A673 (cell line): ENCODE data around the gene PRR5L. TPM values are rescaled to one million over a fixed set of nuclear protein-coding genes. Genes with fewer than 3 reads are reported as not detected.

Experiments used
- BruUV-seq: library from RNA; stranded (reverse); fragments of 400-500 nt; replicated peaks from 2 replicates; lab custom pipeline; 2021; lab: Mats Ljungman, UMichigan
- CTCF ChIA-PET: fragments of 300-600 bp; sonication (Branson Sonifier 250); formaldehyde crosslinking; loops from one replicate; lab custom pipeline; 2022; ENCODE audit warnings: antibody characterized with exemption; lab: Charles Lee
- POLR2A ChIA-PET: fragments of 300-600 bp; sonication (Branson Sonifier 250); formaldehyde crosslinking; loops from one replicate; lab custom pipeline; 2022; ENCODE audit warnings: antibody characterized with exemption; ENCODE audit not compliant: low non-redundant PET; lab: Charles Lee
- DNase-seq: peaks from one replicate; pipeline ENCODE4 v3.0.0-alpha.2; 2015; ENCODE audit warnings: low spot score
- H3K27ac ChIP-seq: fragments of 200-600 bp; sonication (generic); 2 replicates; pipeline ENCODE4 v1.5.1; 2016; ENCODE audit warnings: mixed run types, low read depth, mild to moderate bottlenecking, mixed read lengths, antibody characterized with exemption, low read length; ENCODE audit not compliant: poor library complexity, severe bottlenecking
- H3K27me3 ChIP-seq: fragments of 200-600 bp; sonication (generic); replicated peaks from 2 replicates; pipeline ENCODE4 v1.6.1; 2017; ENCODE audit warnings: mixed run types, low read depth, mild to moderate bottlenecking, mixed read lengths, antibody characterized with exemption, low read length; ENCODE audit not compliant: insufficient read depth, poor library complexity
- H3K36me3 ChIP-seq: fragments of 200-600 bp; sonication (generic); 2 replicates; pipeline ENCODE4 v1.6.1; 2016; ENCODE audit warnings: mixed run types, mild to moderate bottlenecking, mixed read lengths, antibody characterized with exemption, low read length; ENCODE audit not compliant: insufficient read depth, poor library complexity, severe bottlenecking
- H3K4me1 ChIP-seq: fragments of 200-600 bp; sonication (generic); 2 replicates; pipeline ENCODE4 v1.6.1; 2017; ENCODE audit warnings: mixed run types, mild to moderate bottlenecking, mixed read lengths, antibody characterized with exemption, low read length; ENCODE audit not compliant: insufficient read depth, poor library complexity, severe bottlenecking
- H3K4me3 ChIP-seq: fragments of 200-600 bp; sonication (generic); 2 replicates; pipeline ENCODE4 v1.5.1; 2016; ENCODE audit warnings: low read depth, mixed run types, mild to moderate bottlenecking, mixed read lengths, low read length; ENCODE audit not compliant: poor library complexity, severe bottlenecking
- H3K9me3 ChIP-seq: fragments of 200-600 bp; sonication (generic); 2 replicates; pipeline ENCODE4 v1.6.1; 2016; ENCODE audit warnings: mixed run types, low read depth, mild to moderate bottlenecking, mixed read lengths, antibody characterized with exemption, low read length; ENCODE audit not compliant: poor library complexity, severe bottlenecking
- EZH2 ChIP-seq: fragments of 200-600 bp; sonication (generic); IDR thresholded peaks from 2 replicates; pipeline ENCODE4 v1.6.1; 2017; ENCODE audit warnings: borderline replicate concordance, low read depth, mild to moderate bottlenecking, mixed read lengths, antibody characterized with exemption, low read length; ENCODE audit not compliant: poor library complexity, severe bottlenecking
- intact Hi-C: fragments of 100-400 bp; cut with micrococcal nuclease; formaldehyde crosslinking; loops from one replicate; pipeline ENCODE4 v1.10.0; 2022; ENCODE audit not compliant: unreplicated experiment
- total RNA-seq: library from RNA; stranded (reverse); gene quantifications from 2 replicates; pipeline ENCODE4 v1.2.3, GENCODE V29; 2021
- TF ChIP-seq, protein P1 (sequence below): fragments of 300-800, 200-600 bp; sonication (generic); conservative IDR thresholded peaks from 2 replicates; pipeline ENCODE4 v1.5.1; 2017; ENCODE audit warnings: low read depth, mild to moderate bottlenecking, antibody characterized with exemption, low read length, moderate library complexity, mixed read lengths

The PRR5L gene
- total RNA-seq, 1 experiment from 2014 or later: 102 TPM

DNA sequence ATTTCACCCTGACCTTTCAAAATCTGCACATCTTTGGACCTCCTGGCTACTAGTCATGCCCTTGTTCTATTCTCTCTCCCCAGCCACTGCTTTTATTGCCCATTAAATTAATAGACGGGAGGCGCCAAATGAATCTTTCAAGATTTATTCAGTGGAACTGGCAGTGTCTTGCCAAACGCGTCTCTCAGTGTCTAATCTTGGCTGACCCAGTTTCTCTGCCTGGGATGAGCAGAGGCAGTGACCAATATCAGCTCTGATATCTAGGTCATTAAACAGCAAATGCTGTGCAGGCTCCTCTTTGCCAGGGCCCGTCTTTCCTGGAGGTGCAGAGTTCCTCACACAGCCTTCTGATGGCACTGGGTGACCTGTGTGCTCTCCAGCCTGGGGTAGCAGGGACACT lies 140.0 kb downstream of the PRR5L start:
- DNase-seq: no peak
- peaks cover 34% of the 10 kb centered on the region for H3K36me3 ChIP-seq
- CTCF ChIA-PET: no interaction called here

DNA sequence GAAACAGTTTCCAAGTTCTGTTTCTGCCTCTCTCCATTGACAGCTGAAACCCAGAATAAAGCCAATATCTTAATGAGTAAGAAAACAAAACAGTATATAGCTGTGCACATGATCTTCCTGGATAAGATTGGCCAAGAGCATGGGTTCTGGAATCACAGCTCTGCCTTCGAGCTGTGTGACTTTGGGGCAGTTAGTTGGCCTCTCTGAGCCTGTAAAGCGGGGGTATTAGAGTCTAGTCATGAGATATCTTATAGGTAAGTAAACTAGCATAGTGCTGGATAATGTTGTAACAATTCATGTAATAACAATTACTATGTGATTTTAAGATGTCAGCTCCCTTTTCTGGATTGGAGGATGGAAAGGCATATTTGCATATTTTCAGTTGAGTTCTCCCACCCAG lies 140.5 kb downstream of the PRR5L start:
- Histone ChIP-seq H3K27me3 (no peaks in the 10 kb centered on the region), H3K36me3 (peaks cover 34% of the 10 kb centered on the region), H3K4me3 (no peak overlapping the region), H3K9me3 (no peaks in the 10 kb centered on the region), H3K4me1 (no peaks in the 10 kb centered on the region), H3K27ac (no peak overlapping the region)
- CTCF ChIA-PET: no interaction called here
- TF ChIP-seq, protein P1, sequence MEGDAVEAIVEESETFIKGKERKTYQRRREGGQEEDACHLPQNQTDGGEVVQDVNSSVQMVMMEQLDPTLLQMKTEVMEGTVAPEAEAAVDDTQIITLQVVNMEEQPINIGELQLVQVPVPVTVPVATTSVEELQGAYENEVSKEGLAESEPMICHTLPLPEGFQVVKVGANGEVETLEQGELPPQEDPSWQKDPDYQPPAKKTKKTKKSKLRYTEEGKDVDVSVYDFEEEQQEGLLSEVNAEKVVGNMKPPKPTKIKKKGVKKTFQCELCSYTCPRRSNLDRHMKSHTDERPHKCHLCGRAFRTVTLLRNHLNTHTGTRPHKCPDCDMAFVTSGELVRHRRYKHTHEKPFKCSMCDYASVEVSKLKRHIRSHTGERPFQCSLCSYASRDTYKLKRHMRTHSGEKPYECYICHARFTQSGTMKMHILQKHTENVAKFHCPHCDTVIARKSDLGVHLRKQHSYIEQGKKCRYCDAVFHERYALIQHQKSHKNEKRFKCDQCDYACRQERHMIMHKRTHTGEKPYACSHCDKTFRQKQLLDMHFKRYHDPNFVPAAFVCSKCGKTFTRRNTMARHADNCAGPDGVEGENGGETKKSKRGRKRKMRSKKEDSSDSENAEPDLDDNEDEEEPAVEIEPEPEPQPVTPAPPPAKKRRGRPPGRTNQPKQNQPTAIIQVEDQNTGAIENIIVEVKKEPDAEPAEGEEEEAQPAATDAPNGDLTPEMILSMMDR: no peak
- no peak for TF ChIP-seq EZH2
- POLR2A ChIA-PET: no interaction called here
- no TSS peak for BruUV-seq
- no peak for DNase-seq
- intact Hi-C loops: no loop called here

More for the DNA sequence above, 140.0 kb downstream of the PRR5L start:
- H3K27me3 ChIP-seq: no peaks in the 10 kb centered on the region
- H3K27ac ChIP-seq: no peak overlapping the region
- H3K9me3 ChIP-seq: no peaks in the 10 kb centered on the region
- H3K4me1 ChIP-seq: no peaks in the 10 kb centered on the region
- H3K4me3 ChIP-seq: no peak overlapping the region
- no TSS peak for BruUV-seq
- intact Hi-C loops: no loop called here
- POLR2A ChIA-PET: no interaction called here
- TF ChIP-seq, protein P1: no peak
- TF ChIP-seq EZH2: no peak

DNA sequence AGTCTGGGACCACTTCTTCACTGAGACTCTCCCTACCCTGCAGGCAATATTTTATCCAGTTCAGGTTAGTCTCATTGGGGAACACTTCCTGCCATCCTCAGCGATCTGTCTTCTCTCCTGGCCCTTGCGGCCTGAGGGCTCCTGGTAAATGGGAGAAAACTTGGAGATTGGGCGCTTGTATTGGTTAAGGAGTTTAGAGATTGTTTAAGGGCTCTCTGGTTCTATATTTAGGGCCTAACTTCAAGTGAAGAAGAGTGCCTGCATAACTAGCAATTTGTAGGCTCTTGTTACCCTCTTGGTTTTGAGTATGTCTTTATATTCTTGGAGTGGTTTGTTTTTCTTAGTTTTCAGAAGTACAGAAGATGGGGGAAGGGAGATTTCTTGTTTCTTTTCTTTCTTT lies 141.3 kb downstream of the PRR5L start:
- no peak for DNase-seq
- H3K9me3 ChIP-seq: no peaks in the 10 kb centered on the region
- no peak overlapping the region for H3K4me3 ChIP-seq
- peaks cover 28% of the 10 kb centered on the region for H3K36me3 ChIP-seq
- no peaks in the 10 kb centered on the region for H3K4me1 ChIP-seq
- ChIA-PET POLR2A (no interaction called here), CTCF (interaction anchor here (0.5 kb wide), 1 partner anchor 385 kb away, joined by 5 read pairs; no protein-coding TSS in a partner anchor)
- no peak overlapping the region for H3K27ac ChIP-seq
- TF ChIP-seq EZH2: no peak
- TF ChIP-seq, protein P1: no peak
- no peaks in the 10 kb centered on the region for H3K27me3 ChIP-seq
- intact Hi-C loops: no loop called here
- BruUV-seq: no TSS peak
